GM10248 (cell line): ENCODE results near the gene AHCYL1.

Experiments used
- CTCF ChIA-PET: fragments of 300-600 bp; sonication (Branson Sonifier 250); formaldehyde crosslinking; extraction: SDS; loops from one replicate; lab custom pipeline; 2021; ENCODE audit warnings: antibody characterized with exemption; lab: Yijun Ruan, JAX
- POLR2A ChIA-PET: fragments of 350-650 bp; sonication (Branson Sonifier 250); formaldehyde crosslinking; extraction: SDS; loops from one replicate; lab custom pipeline; 2020; ENCODE audit warnings: antibody characterized with exemption; lab: Yijun Ruan, JAX
- DNase-seq: peaks from one replicate; pipeline ENCODE4 v3.0.0; 2012; ENCODE audit errors: extremely low spot score
- TF ChIP-seq, protein P1 (sequence below): IDR thresholded peaks from 2 replicates; pipeline ENCODE4 v1.5.1; 2012; ENCODE audit warnings: mild to moderate bottlenecking, low read depth; ENCODE audit errors: extremely low read depth, missing control alignments, control extremely low read depth

The AHCYL1 gene

GRCh38 chr1:109997204-109997866, 12.8 kb downstream of the AHCYL1 start:
- TF ChIP-seq, protein P1, sequence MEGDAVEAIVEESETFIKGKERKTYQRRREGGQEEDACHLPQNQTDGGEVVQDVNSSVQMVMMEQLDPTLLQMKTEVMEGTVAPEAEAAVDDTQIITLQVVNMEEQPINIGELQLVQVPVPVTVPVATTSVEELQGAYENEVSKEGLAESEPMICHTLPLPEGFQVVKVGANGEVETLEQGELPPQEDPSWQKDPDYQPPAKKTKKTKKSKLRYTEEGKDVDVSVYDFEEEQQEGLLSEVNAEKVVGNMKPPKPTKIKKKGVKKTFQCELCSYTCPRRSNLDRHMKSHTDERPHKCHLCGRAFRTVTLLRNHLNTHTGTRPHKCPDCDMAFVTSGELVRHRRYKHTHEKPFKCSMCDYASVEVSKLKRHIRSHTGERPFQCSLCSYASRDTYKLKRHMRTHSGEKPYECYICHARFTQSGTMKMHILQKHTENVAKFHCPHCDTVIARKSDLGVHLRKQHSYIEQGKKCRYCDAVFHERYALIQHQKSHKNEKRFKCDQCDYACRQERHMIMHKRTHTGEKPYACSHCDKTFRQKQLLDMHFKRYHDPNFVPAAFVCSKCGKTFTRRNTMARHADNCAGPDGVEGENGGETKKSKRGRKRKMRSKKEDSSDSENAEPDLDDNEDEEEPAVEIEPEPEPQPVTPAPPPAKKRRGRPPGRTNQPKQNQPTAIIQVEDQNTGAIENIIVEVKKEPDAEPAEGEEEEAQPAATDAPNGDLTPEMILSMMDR, result no peak
- CTCF ChIA-PET, result interaction anchor here (0.8 to 11.5 kb wide), 10 partner anchors 10 to 357 kb away, joined by 3 to 96 read pairs (median 6); partner anchors contain the start of gene AHCYL1
- POLR2A ChIA-PET, result no interaction called here
- DNase-seq, result no peak

DNA sequence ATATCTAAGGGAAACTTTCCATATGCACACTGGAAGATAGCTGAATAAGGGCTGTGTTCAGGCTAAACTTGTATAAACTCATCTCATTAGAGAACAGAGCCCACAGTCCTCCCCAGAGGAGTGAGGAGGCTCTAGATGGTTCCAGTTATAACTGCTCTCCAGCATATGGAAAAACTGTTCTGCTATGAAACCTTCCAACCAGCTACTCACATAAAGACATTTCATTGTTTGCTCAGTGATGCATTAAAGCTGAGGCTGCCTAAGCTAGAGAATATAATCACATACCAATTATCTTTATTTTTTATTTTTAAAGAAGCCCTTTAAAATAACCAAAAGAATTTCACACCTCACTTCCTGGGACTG, 13.3 kb downstream of the AHCYL1 start:
- no peak for DNase-seq
- TF ChIP-seq, protein P1, result no peak
- CTCF ChIA-PET, result interaction anchor here (0.8 to 11.5 kb wide), 10 partner anchors 12 to 357 kb away, joined by 3 to 96 read pairs (median 4); partner anchors contain the start of gene AHCYL1
- POLR2A ChIA-PET, result no interaction called here

GRCh38 chr1:110002695-110003094, 18.1 kb downstream of the AHCYL1 start:
- TF ChIP-seq, protein P1, result no peak
- DNase-seq, result no peak
- POLR2A ChIA-PET, result no interaction called here
- CTCF ChIA-PET, result interaction anchor here (11.2 to 11.5 kb wide), 2 partner anchors 8 to 17 kb away, joined by 68 to 96 read pairs; partner anchors contain the start of gene AHCYL1

GRCh38 chr1:110003747-110004428, 19.3 kb downstream of the AHCYL1 start:
- ChIA-PET CTCF (interaction anchor here (0.6 to 1.7 kb wide), 5 partner anchors 10 to 227 kb away, joined by 3 to 6 read pairs (median 4); partner anchors contain the start of gene AHCYL1), POLR2A (no interaction called here)
- TF ChIP-seq, protein P1, result no peak
- DNase-seq, result peak; percentile 42

DNA sequence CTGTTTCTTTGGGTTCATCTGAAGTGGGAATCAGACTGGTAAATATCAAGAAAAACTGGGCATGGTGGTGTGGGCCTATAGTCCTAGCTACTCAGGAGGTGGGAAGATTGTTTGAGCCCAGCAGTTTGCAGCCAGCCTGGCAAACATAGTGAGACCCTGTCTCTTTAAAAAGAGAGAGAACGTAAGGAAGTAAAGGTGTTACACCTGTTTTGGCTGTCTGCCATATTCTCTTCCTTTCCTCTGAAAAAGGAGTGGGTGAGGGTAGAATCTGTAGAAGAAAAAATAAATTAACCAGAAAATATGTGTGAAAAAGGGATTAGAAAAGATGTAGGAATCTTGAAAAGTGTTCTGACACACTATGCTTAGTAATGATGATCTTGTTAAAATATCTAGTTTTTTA, 20.0 kb downstream of the AHCYL1 start:
- POLR2A ChIA-PET, result no interaction called here
- TF ChIP-seq, protein P1, result no peak
- DNase-seq, result no peak

GRCh38 chr1:110005971-110006370, 21.4 kb downstream of the AHCYL1 start:
- DNase-seq, result no peak
- CTCF ChIA-PET, result interaction anchor here (0.9 to 8.0 kb wide), 8 partner anchors 14 to 234 kb away, joined by 3 to 108 read pairs (median 4); partner anchors contain the start of gene AHCYL1
- POLR2A ChIA-PET, result no interaction called here
- TF ChIP-seq, protein P1, result no peak

More for the DNA sequence above, 20.0 kb downstream of the AHCYL1 start:
- CTCF ChIA-PET, result interaction anchor here (0.6 to 8.0 kb wide), 7 partner anchors 11 to 227 kb away, joined by 3 to 108 read pairs (median 4); partner anchors contain the start of gene AHCYL1
